ENCODE data around the gene PSEN1. TPM values are rescaled to one million over a fixed set of nuclear protein-coding genes. Genes with fewer than 3 reads are reported as not detected.

Gene PSEN1
- total RNA-seq, 1 experiment from 2014 or later = 41.4 TPM

Other genes with a start within 250 kb of the PSEN1 start
- 16.6 and 30.5 TPM in 2 replicates for gene DPF3, start 242.4 kb upstream of the PSEN1 start, total RNA-seq (2014; rRNA removed)
- gene DCAF4, start 210.0 kb upstream of the PSEN1 start, total RNA-seq (2014; rRNA removed) = 55.8 and 56.8 TPM in 2 replicates
- 10.5 and 13.0 TPM in 2 replicates for gene ZFYVE1, start 109.4 kb upstream of the PSEN1 start, total RNA-seq (2014; rRNA removed)
- 53.2 and 64.7 TPM in 2 replicates for gene RBM25, start 78.0 kb upstream of the PSEN1 start, total RNA-seq (2014; rRNA removed)
- 0.35 and 0.40 TPM in 2 replicates for gene PAPLN, start 101.0 kb downstream of the PSEN1 start, total RNA-seq (2014; rRNA removed)

Data from PC-3 (cell line).